Stimulated activated CD4-positive, alpha-beta T cell treated with anti-CD3 and anti-CD28 coated beads, Interleukin-2, amount 100 ng/mL, for 48 hours (primary cell): ENCODE measurements around the gene EGLN2.
"Not testable (repeated sequence)": the region's sequence is repeated elsewhere in the genome, so short reads cannot be mapped to it uniquely, and the experiment has no call there.

Source experiments
- DNase-seq, 2 donors: peaks; one replicate each; pipeline ENCODE4 v3.0.0-alpha.2; 2020

The EGLN2 gene

GRCh38 chr19:40776932-40777644 is 21.9 kb upstream of the EGLN2 start:
- DNase-seq: peak; percentile 80 to 86

GRCh38 chr19:40777645-40777936 is 21.4 kb upstream of the EGLN2 start:
- no peak for DNase-seq

GRCh38 chr19:40777937-40778705 is 20.9 kb upstream of the EGLN2 start, which contains the start of gene RAB4B:
Gene RAB4B (plus strand): TSS chr19:40778247. CDS start chr19:40778376, 129 bp downstream.
- peak; percentile 99 to 100 for DNase-seq

DNA sequence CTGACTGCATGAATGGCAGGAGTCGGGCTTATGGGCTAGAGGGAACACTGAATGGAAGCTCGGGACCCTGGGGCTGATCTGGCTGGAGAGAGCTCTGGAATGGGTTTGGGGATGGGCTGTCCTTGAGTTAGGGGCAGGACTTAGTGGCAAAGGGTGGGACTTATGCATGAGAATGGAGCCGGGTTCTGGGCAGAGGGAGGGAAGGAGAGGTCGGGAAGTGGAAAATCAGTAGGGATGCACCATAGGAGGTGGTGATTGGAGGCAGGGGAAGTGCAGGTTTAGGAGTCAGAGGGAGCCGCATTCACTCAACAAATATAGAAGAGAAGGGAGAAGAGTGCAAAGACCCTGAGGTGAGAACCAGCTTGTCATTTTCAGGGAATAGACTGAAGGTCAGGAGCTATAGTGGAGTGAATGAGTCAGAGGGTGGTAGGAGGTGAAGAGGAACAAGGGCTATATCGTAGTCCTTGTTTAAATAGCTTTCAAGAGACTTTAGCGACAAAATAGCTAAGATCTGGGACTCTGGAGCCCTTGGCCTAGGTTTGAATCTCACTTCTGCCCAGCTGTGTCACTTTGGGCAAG is 20.2 kb upstream of the EGLN2 start:
- no peak for DNase-seq

- DNase-seq: no peak
Observed at GRCh38 chr19:40780582-40780981, 18.4 kb upstream of the EGLN2 start.

- DNase-seq: no peak
Observed at GRCh38 chr19:40781140-40781539, 17.9 kb upstream of the EGLN2 start.

- DNase-seq: no peak
Observed at GRCh38 chr19:40783711-40784110, 15.3 kb upstream of the EGLN2 start.

- not testable (repeated sequence) for DNase-seq
Observed at GRCh38 chr19:40784146-40784545, 14.8 kb upstream of the EGLN2 start.

- no peak for DNase-seq
Observed at GRCh38 chr19:40785526-40785925, 13.5 kb upstream of the EGLN2 start.

- DNase-seq: no peak
Observed at GRCh38 chr19:40786060-40787037, 12.6 kb upstream of the EGLN2 start.

DNA sequence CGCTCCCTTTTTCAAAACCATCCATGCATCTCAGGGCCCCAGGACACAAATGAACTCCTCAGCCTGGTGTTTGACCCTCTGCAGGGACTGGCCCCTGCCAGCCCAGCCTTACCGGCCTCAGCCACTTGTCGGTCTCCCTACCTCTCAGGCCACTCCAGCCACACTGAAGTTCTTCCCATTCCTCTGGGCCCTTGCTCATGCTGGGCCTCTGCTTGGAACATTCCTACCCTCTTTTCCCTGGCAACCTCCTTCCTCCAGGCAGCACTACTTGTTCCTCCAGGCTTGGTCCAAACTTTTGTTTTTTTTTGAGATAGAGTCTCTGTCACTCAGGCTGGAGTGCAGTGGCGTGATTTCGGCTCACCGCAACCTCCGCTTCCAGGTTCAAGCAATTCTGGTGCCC is 7.6 kb upstream of the EGLN2 start:
- DNase-seq: no peak

GRCh38 chr19:40791996-40792395 is 7.0 kb upstream of the EGLN2 start:
- no peak for DNase-seq

DNA sequence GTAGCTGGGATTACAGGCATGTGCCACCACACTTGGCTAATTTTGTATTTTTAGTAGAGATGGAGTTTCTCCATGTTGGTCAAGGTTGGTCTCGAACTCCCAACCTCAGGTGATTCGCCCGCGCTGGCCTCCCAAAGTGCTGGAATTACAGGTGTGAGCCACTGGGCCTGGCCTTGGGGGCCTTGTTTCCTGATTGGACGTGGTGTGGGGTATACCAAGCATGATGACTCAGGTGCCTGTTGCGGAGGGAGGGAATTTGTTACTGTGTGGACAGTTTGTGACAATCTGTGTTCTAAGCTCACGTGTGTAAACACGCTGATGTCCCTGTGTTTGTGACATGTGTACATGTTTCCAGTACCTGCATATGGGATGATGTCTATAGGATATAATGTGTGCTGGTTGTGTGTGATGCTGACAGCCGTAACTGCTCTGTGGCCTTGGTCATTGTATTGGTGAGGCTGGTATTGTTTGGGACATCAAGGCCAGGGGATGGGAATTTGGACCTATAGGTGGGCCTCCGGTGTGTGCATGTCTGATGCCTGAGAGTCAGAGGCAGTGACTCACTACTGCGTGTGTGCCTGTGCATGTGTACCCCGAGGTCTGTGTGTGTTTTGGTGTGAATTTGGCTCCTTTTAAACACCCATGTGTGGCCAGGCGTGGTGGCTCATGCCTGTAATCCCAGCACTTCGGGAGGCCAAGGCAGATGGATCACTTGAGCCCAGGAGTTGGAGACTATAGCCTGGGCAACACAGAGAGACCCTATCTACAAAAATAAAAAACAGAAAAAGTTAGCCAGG is 1.6 kb upstream of the EGLN2 start:
- DNase-seq: no peak

GRCh38 chr19:40797963-40798682 is 868 bp upstream of the EGLN2 start:
- peak; percentile 50 to 53 for DNase-seq

GRCh38 chr19:40799558-40800338 is 757 bp downstream of the EGLN2 start:
- DNase-seq: no peak

GRCh38 chr19:40800339-40800996 is 1.5 kb downstream of the EGLN2 start:
- no peak for DNase-seq

DNA sequence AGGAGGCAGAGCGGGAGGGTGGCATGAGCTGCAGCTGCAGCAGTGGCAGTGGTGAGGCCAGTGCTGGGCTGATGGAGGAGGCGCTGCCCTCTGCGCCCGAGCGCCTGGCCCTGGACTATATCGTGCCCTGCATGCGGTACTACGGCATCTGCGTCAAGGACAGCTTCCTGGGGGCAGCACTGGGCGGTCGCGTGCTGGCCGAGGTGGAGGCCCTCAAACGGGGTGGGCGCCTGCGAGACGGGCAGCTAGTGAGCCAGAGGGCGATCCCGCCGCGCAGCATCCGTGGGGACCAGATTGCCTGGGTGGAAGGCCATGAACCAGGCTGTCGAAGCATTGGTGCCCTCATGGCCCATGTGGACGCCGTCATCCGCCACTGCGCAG is 2.0 kb downstream of the EGLN2 start:
- DNase-seq: no peak

GRCh38 chr19:40801426-40802299 is 2.7 kb downstream of the EGLN2 start:
- no peak for DNase-seq
